Hepatocyte (in vitro differentiated cells): ENCODE results near the gene THBS2. TPM values are rescaled to one million over a fixed set of nuclear protein-coding genes. Genes with fewer than 3 reads are reported as not detected.

Experiments
- DNase-seq: peaks from one replicate; pipeline ENCODE4 v3.0.0-alpha.2; 2016; ENCODE audit warnings: low spot score
- H2AFZ ChIP-seq: fragments of 200-600 bp; sonication (generic); 2 replicates; pipeline ENCODE4 v1.6.0; 2016; ENCODE audit warnings: antibody characterized with exemption, mild to moderate bottlenecking
- H3K27ac ChIP-seq: fragments of 200-600 bp; sonication (generic); 2 replicates; pipeline ENCODE4 v1.5.1; 2016; ENCODE audit warnings: mild to moderate bottlenecking
- H3K27me3 ChIP-seq: fragments of 200-600 bp; sonication (generic); 2 replicates; pipeline ENCODE4 v1.6.1; 2016
- H3K36me3 ChIP-seq: fragments of 200-600 bp; sonication (generic); replicated peaks from 2 replicates; pipeline ENCODE4 v1.5.1; 2016; ENCODE audit warnings: low read depth; ENCODE audit not compliant: insufficient read depth
- H3K4me1 ChIP-seq: fragments of 200-600 bp; sonication (generic); 2 replicates; pipeline ENCODE4 v1.5.1; 2016; ENCODE audit warnings: mild to moderate bottlenecking, moderate library complexity; ENCODE audit not compliant: insufficient read depth
- H3K4me2 ChIP-seq: fragments of 200-600 bp; sonication (generic); 2 replicates; pipeline ENCODE4 v1.6.0; 2016
- H3K4me3 ChIP-seq: fragments of 200-600 bp; sonication (generic); 2 replicates; pipeline ENCODE4 v1.5.1; 2016; ENCODE audit warnings: mild to moderate bottlenecking
- H3K79me2 ChIP-seq: fragments of 200-600 bp; sonication (generic); 2 replicates; pipeline ENCODE4 v1.6.0; 2017; ENCODE audit warnings: mild to moderate bottlenecking
- H3K9me2 ChIP-seq: fragments of 200-600 bp; sonication (generic); replicated peaks from 2 replicates; pipeline ENCODE4 v1.6.0; 2017; ENCODE audit warnings: mild to moderate bottlenecking; ENCODE audit not compliant: insufficient read depth
- H3K9me3 ChIP-seq: fragments of 200-600 bp; sonication (generic); 2 replicates; pipeline ENCODE4 v1.5.1; 2016; ENCODE audit warnings: low read depth, mild to moderate bottlenecking
- H4K20me1 ChIP-seq: fragments of 200-600 bp; sonication (generic); 2 replicates; pipeline ENCODE4 v1.6.0; 2016; ENCODE audit warnings: mild to moderate bottlenecking; ENCODE audit not compliant: insufficient read depth, poor library complexity, severe bottlenecking
- EZH2 ChIP-seq: fragments of 200-600 bp; sonication (generic); IDR thresholded peaks from 2 replicates; pipeline ENCODE4 v1.6.1; 2016; ENCODE audit warnings: antibody characterized with exemption, mild to moderate bottlenecking, borderline replicate concordance
- EZH2phosphoT487 ChIP-seq: fragments of 200-600 bp; sonication (generic); IDR thresholded peaks from one replicate; pipeline ENCODE4 v1.6.1; 2018; ENCODE audit warnings: antibody characterized with exemption, mild to moderate bottlenecking, low read depth, moderate library complexity; ENCODE audit not compliant: unreplicated experiment, severe bottlenecking
- WGBS: methylation state at CpG from one replicate; pipeline ENCODE4 v1.1.6; 2016; ENCODE audit warnings: low lambda C conversion rate; ENCODE audit errors: missing lambda C conversion rate; 5-methylcytosine and 5-hydroxymethylcytosine counted together
- polyA plus RNA-seq: library from polyadenylated mRNA; unstranded; fragments of >200 nt; fragmentation: Nextera tagmentation; extraction: Ambion mirVana; gene quantifications from 2 replicates; pipeline ENCODE4 v1.2.1, GENCODE V29; 2016
- total RNA-seq: library from RNA; depleted of rRNA; stranded (reverse); fragments of >200 nt; gene quantifications from 2 replicates; pipeline ENCODE4 v1.2.3, GENCODE V29; 2014
- TF ChIP-seq, protein P1 (sequence below): fragments of 200-600 bp; sonication (generic); IDR thresholded peaks from 2 replicates; pipeline ENCODE4 v1.5.1; 2016; ENCODE audit warnings: antibody characterized with exemption, mild to moderate bottlenecking; ENCODE audit not compliant: poor library complexity

THBS2 gene
- total and polyA plus RNA-seq, 2 experiments from 2014 or later = 3.9 to 5.5 TPM

DNA sequence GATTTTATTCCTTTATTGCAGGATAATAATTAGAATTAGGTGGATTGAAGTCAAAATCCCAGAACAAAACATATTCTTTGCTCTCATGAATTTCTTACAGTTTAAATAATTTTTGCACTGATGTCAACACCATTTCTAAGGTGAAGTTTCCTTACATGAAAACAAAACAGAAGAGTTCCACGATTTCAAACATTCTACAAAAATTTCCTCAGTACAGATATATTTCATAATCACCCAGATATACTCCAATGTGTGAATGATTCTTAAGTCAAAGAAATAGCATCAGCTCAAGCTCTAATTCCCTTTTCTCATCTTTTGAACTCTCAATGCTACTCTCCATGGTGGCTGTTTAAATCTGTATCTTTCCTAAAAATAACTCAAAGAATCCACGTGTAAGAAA, 39.5 kb upstream of the THBS2 start:
- Histone ChIP-seq H4K20me1 (no peaks in the 10 kb centered on the region), H2AFZ (no peak overlapping the region), H3K79me2 (no peaks in the 10 kb centered on the region), H3K27ac (peak overlapping the region; percentile 69), H3K36me3 (no peaks in the 10 kb centered on the region), H3K27me3 (no peaks in the 10 kb centered on the region), H3K4me2 (peak overlapping the region; percentile 18), H3K4me1 (peaks cover 3% of the 10 kb centered on the region), H3K9me3 (no peaks in the 10 kb centered on the region), H3K9me2 (no peaks in the 10 kb centered on the region), H3K4me3 (no peak overlapping the region)
- TF ChIP-seq EZH2phosphoT487 = no peak
- TF ChIP-seq, protein P1, sequence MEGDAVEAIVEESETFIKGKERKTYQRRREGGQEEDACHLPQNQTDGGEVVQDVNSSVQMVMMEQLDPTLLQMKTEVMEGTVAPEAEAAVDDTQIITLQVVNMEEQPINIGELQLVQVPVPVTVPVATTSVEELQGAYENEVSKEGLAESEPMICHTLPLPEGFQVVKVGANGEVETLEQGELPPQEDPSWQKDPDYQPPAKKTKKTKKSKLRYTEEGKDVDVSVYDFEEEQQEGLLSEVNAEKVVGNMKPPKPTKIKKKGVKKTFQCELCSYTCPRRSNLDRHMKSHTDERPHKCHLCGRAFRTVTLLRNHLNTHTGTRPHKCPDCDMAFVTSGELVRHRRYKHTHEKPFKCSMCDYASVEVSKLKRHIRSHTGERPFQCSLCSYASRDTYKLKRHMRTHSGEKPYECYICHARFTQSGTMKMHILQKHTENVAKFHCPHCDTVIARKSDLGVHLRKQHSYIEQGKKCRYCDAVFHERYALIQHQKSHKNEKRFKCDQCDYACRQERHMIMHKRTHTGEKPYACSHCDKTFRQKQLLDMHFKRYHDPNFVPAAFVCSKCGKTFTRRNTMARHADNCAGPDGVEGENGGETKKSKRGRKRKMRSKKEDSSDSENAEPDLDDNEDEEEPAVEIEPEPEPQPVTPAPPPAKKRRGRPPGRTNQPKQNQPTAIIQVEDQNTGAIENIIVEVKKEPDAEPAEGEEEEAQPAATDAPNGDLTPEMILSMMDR = no peak
- no peak for TF ChIP-seq EZH2
- whole genome bisulfite sequencing = 72% methylated on average over 2 of the region's 2 CpGs
- no peak for DNase-seq

DNA sequence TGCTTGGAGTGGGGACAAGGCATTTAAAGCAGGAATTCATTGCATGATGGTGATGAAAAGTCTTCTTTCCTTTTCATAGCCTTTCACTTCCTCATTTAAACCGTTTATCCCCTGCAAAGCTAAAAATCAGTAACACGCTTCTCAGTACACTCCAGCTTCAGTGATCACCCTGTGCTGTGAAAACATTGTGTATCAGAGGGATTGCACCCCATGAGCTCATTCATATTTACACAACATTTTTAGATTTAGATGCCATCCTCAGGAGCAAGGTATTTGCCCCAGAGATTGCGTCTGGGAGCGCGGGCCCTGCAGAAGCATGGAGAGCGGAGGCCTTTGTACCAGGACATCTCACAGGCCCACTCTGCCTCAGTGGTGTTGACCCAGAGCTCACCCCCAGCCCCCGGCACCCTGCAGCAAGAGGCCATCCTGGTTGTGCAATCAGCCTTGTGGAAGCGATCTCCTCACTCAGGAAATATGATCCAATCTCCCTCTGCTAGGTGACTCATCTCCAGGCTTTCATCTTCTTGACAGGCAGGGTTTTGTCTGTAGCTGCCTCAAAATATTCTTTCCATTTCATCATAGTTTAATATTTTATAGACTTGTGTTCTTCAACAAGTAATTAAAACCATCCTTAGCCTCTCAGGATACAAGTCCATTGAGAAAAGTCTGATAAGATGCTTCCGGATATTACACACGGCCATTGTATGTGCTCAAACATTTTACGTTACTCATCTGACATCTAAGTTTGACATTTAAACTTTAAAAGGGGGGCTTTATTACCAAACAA, 38.9 kb upstream of the THBS2 start:
- H3K9me3 ChIP-seq = no peaks in the 10 kb centered on the region
- H3K4me1 ChIP-seq = peaks cover 3% of the 10 kb centered on the region
- H3K27ac ChIP-seq = peak overlapping the region; percentile 82
- DNase-seq = peak; percentile 81
- no peak overlapping the region for H2AFZ ChIP-seq
- H3K36me3 ChIP-seq = no peaks in the 10 kb centered on the region
- no peak for TF ChIP-seq EZH2phosphoT487
- no peak for TF ChIP-seq EZH2
- TF ChIP-seq, protein P1 = no peak
- no peaks in the 10 kb centered on the region for H3K79me2 ChIP-seq
- no peak overlapping the region for H3K4me3 ChIP-seq
- no peaks in the 10 kb centered on the region for H3K9me2 ChIP-seq
- peak overlapping the region; percentile 22 for H3K4me2 ChIP-seq
- WGBS = 42% methylated on average over 11 of the region's 11 CpGs
- no peaks in the 10 kb centered on the region for H4K20me1 ChIP-seq
- no peaks in the 10 kb centered on the region for H3K27me3 ChIP-seq

DNA sequence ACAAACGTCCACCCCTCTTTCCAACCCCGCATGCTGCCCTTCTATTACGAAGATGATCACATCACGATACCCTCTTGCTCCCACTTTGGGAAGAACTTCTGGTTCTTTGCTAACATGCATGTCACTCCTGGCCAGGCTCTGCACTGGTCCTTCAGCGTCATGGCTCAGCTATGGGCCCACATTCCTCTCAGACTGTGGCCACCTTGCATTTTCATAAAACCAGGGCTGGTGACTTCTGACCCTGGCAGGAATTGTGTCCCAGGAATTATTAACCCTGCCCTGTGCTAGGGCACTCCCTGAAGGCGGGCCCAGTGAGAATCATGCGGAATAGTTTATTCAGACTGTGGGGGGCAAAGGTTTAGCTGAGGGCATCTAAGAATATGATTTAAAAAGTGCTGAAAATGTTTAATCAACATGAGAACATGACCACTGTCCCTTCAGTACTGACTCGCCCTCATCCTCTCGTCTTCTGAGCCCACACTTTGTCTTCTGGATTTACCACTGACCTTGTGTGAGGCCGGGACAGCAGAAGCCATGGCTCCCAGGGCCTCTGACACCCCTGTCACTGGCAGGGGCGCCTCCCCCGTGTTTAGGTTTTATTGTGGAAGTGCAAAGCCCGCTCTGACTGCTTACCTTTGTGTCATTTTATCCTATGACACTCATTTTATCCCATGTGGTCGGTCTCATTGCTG, 38.1 kb upstream of the THBS2 start:
- TF ChIP-seq, protein P1 = no peak
- TF ChIP-seq EZH2phosphoT487 (no peak), EZH2 (no peak)
- H2AFZ ChIP-seq = no peak overlapping the region

More for the DNA sequence above, 38.1 kb upstream of the THBS2 start:
- no peak for DNase-seq
- H3K27me3 ChIP-seq = no peaks in the 10 kb centered on the region
- H3K79me2 ChIP-seq = no peaks in the 10 kb centered on the region
- no peak overlapping the region for H3K4me3 ChIP-seq
- WGBS = 90% methylated on average over 14 of the region's 14 CpGs
- H3K4me2 ChIP-seq = peak overlapping the region; percentile 22
- no peaks in the 10 kb centered on the region for H3K9me2 ChIP-seq
- no peaks in the 10 kb centered on the region for H3K36me3 ChIP-seq
- H3K9me3 ChIP-seq = no peaks in the 10 kb centered on the region
- peak overlapping the region; percentile 82 for H3K27ac ChIP-seq
- peaks cover 3% of the 10 kb centered on the region for H3K4me1 ChIP-seq
- no peaks in the 10 kb centered on the region for H4K20me1 ChIP-seq
